ENCODE results near the gene ZBTB2.
"Not testable (repeated sequence)": the region's sequence is repeated elsewhere in the genome, so short reads cannot be mapped to it uniquely, and the experiment has no call there.

Gene ZBTB2

GRCh38 chr6:151400473-151400872 lies 9.1 kb upstream of the ZBTB2 start:
- no peak for DNase-seq (ENCODE audit: low spot score)

- DNase-seq (ENCODE audit: low spot score), result peak; percentile 28
These were observed 8.3 kb upstream of the ZBTB2 start for GRCh38 chr6:151399679-151400078.

- DNase-seq (ENCODE audit: low spot score), result no peak
These were observed 2.1 kb upstream of the ZBTB2 start for GRCh38 chr6:151393410-151393809.

- no peak for DNase-seq (ENCODE audit: low spot score)
These were observed 1.1 kb upstream of the ZBTB2 start for GRCh38 chr6:151392427-151392826.

GRCh38 chr6:151390851-151391470 lies 398 bp downstream of the ZBTB2 start:
- peak; percentile 84 for DNase-seq (ENCODE audit: low spot score)

- peak; percentile 98 for DNase-seq (ENCODE audit: low spot score)
These were observed 996 bp downstream of the ZBTB2 start for GRCh38 chr6:151390276-151390850.

- DNase-seq (ENCODE audit: low spot score), result no peak
These were observed 1.6 kb downstream of the ZBTB2 start for GRCh38 chr6:151389618-151390275.

- DNase-seq (ENCODE audit: low spot score), result no peak
These were observed 2.3 kb downstream of the ZBTB2 start for GRCh38 chr6:151388997-151389617.

GRCh38 chr6:151388236-151388635 lies 3.1 kb downstream of the ZBTB2 start:
- no peak for DNase-seq (ENCODE audit: low spot score)

- DNase-seq (ENCODE audit: low spot score), result no peak
These were observed 4.0 kb downstream of the ZBTB2 start for GRCh38 chr6:151387175-151387970.

- no peak for DNase-seq (ENCODE audit: low spot score)
These were observed 6.2 kb downstream of the ZBTB2 start for GRCh38 chr6:151385177-151385576.

GRCh38 chr6:151384151-151384550 lies 7.2 kb downstream of the ZBTB2 start:
- no peak for DNase-seq (ENCODE audit: low spot score)

- not testable (repeated sequence) for DNase-seq (ENCODE audit: low spot score)
These were observed 8.7 kb downstream of the ZBTB2 start for GRCh38 chr6:151382631-151383030.

- no peak for DNase-seq (ENCODE audit: low spot score)
These were observed 9.6 kb downstream of the ZBTB2 start for GRCh38 chr6:151381722-151382121.

- no peak for DNase-seq (ENCODE audit: low spot score)
These were observed 10.5 kb downstream of the ZBTB2 start for GRCh38 chr6:151380848-151381205.

- DNase-seq (ENCODE audit: low spot score), result peak; percentile 41
These were observed 11.2 kb downstream of the ZBTB2 start for GRCh38 chr6:151379933-151380847.

GRCh38 chr6:151377095-151377494 lies 14.3 kb downstream of the ZBTB2 start:
- DNase-seq (ENCODE audit: low spot score), result no peak

GRCh38 chr6:151376440-151376839 lies 14.9 kb downstream of the ZBTB2 start:
- no peak for DNase-seq (ENCODE audit: low spot score)

GRCh38 chr6:151375833-151376232 lies 15.5 kb downstream of the ZBTB2 start:
- DNase-seq (ENCODE audit: low spot score), result no peak

GRCh38 chr6:151374036-151374683 lies 17.2 kb downstream of the ZBTB2 start:
- DNase-seq (ENCODE audit: low spot score), result no peak

GRCh38 chr6:151372164-151372563 lies 19.2 kb downstream of the ZBTB2 start:
- DNase-seq (ENCODE audit: low spot score), result no peak

Data from CD4-positive, alpha-beta T cell treated with Interleukin-15 for 4 hours (primary cell).